ENCODE results near the gene TMEM132D. TPM values are rescaled to one million over a fixed set of nuclear protein-coding genes. Genes with fewer than 3 reads are reported as not detected.

Gene TMEM132D
- total RNA-seq, 1 donor from 2014 or later: not detected

DNA sequence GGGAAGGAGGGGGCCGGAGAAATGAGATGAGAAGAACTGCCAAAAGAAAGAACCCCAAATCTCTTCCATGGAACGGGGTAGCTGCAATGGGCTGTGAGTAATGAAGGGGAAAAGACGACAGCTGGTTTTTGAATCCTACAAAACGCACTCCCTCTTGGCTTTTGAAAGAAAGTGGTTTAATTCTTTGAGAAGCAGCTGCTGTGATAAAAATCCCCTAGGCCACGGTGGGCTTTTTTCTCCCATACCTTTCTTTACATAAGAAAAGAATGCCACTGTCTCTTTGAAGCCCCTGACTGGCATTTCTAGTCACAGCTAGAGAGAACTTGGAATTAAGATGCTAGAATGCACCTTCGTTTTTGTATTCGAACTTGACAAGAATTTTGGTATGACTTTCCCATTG lies 564.5 kb downstream of the TMEM132D start:
- no peak for DNase-seq
- intact Hi-C loops (cut with micrococcal nuclease): no loop called here
- no peak for ATAC-seq

DNA sequence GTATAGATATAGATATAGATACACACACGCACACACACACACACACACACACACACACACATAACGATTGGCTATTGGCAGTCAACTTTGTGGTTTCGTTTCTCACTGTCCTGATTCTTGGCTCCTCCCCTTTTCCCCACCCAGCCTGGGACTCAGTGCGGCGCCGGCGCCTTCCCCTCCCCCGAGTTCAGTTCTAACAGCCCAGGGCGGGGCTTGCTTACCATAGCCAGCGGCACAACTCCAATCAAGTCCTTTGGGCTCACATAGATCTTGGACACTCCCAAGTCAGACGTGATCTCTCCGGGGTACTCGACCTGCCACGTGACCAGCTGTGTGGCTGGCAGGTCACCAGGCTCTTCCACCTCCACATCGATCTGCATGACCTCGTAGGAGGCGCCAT lies 566.4 kb downstream of the TMEM132D start:
- DNase-seq (peak; percentile 28), ATAC-seq (no peak)
- intact Hi-C loops (cut with micrococcal nuclease): no loop called here

DNA sequence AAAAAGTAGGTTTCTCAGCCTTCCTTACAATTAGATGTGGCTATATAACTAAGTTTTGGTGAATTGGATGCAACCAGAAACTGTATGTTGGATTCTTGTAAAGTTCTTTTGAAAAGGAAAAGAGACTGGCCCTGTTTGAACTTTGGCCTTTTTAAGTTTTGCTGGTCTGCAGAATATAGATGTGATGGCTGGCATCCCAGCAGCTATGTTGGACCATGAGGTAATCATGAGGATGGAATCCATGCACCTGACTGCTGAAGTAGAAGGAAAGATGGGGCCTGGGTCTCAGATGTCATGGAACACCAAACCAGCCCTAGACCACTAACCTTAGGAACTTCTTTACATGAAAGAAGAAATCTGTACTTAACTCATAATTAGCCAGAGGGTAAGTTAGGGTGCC lies 568.1 kb downstream of the TMEM132D start:
- ATAC-seq (no peak), DNase-seq (no peak)
- intact Hi-C loops (cut with micrococcal nuclease): no loop called here

DNA sequence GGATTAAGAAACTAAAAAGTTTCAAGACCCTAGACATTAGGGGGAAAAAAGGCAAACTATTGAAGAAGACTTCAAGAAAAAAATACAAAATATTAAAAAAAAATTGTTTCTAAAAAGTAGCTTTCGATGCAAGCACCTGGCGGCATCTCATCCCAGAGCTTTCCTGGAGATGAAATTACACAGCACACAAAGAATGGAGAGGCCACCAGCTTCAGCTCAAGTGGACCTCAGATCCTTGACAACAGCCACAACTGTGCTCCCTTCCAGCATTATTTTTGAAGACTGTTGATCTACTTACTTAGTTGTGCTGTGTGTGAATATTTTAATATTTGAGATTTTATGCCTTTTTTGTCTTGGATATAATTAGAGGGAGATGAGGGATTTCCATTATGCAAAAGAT lies 571.5 kb downstream of the TMEM132D start:
- ATAC-seq: no peak
- no peak for DNase-seq
- intact Hi-C loops (cut with micrococcal nuclease): no loop called here

DNA sequence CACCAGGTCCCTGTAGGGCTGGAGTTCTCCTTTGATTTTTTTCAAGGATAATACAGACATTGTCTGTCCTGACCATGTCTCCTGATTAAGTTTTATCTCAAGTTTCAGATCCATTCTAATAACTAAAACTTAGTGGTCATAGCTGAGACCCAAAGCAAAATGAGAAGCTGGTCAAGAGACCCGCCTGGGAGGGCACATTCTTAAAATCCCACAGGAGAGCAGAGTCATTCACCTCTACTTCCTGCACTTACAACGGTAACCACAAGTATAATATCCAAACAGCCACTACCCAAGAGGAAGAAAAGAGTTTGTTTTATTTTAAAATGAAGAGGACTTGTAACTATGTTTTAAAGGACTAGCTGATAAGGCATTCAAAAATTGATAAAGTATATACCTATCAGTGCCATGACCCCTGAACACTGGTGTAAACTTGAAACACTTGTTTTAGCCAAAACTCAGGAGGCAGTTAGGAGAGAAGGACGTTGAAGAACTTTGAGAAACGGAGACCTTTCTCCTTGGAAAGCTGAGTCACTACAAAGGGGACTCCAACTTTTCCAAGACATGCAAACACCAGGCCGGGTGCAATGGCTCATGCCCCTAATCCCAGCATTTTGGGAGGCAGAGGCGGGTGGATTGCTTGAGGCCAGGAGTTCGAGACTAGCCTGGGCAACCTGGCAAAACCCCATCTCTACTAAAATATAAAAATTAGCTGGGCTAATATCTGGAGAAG lies 572.3 kb downstream of the TMEM132D start:
- intact Hi-C loops (cut with micrococcal nuclease): no loop called here
- DNase-seq: no peak

DNA sequence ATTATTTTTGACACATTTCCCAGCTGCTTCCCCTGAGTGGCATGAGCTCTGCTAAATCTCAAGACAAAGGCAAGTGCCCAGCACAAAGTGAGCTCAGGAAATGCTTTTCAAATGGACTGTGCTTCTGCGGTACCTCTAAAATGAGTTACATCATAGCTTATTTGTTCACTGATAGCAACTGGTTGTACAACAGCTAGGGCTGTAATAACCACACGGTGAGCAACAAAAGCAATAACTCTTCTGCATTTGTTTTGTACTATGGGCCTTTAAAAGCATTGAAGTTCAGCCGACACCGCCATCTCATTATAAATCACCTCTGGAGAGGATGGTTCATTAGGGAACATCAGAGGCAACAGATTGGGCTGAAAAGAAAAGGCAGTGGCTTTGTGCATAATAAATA lies 575.6 kb downstream of the TMEM132D start:
- intact Hi-C loops (cut with micrococcal nuclease): no loop called here
- DNase-seq (no peak), ATAC-seq (no peak)

More for the DNA sequence above, 572.3 kb downstream of the TMEM132D start:
- no peak for ATAC-seq

DNA sequence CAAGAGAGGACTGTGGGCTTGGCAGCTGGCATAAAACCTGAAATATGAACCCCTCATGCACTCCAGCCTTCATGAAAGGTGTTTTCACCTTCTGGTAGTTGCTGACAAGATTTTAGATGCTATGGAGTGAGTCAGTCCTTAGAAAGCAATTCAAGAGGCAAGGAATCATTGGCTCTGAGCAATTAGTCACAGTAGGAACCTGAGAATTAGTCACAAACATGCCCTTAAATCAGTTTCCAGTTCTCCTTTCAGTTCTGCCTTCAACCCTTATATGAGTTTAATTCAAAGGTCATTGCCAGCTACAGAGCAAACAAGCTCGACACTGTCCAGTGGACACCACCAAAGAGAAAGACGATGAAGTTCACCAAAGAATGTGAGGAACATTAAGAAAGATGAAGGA lies 578.3 kb downstream of the TMEM132D start:
- no peak for ATAC-seq
- DNase-seq: no peak
- intact Hi-C loops (cut with micrococcal nuclease): no loop called here

DNA sequence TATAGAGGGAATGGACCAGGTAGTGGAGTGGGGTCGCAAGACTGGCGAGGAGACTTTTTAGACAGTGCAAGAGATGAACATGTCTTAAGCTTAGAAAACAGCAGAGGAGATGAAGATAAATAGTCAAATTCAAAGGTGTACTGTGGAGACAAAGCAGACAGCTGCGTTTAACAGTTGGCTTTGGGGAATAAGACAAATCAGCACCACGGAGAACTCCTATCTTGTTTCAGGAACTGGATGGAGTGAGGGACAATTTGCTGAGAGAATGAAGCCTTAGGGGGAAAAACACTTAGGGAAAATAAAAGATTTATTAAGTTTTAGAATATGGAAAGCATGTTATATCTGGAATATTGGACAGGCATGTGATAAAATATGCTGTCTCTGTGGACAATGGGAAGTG lies 591.8 kb downstream of the TMEM132D start:
- DNase-seq (no peak), ATAC-seq (no peak)
- intact Hi-C loops (cut with micrococcal nuclease): no loop called here

DNA sequence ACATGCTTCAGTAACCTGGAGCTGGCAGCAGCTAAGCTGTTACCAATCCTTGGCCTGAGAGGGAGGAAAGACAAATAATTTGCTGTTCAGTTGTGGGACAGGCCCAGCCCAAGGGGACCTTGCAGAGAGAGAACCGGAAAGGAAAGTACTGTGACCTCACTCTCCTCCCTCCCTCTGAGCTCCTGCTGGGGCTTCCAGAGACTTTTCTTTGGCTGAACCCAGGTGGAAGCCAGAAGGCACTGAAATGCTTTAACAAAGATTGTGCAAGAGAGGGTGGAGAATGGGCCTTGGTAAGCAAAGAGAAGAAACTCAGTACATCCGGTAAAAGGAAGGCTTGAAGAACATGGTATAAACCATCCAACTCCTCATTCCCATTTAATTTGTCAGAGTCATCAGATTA lies 593.5 kb downstream of the TMEM132D start:
- ATAC-seq: no peak
- intact Hi-C loops (cut with micrococcal nuclease): no loop called here
- no peak for DNase-seq

DNA sequence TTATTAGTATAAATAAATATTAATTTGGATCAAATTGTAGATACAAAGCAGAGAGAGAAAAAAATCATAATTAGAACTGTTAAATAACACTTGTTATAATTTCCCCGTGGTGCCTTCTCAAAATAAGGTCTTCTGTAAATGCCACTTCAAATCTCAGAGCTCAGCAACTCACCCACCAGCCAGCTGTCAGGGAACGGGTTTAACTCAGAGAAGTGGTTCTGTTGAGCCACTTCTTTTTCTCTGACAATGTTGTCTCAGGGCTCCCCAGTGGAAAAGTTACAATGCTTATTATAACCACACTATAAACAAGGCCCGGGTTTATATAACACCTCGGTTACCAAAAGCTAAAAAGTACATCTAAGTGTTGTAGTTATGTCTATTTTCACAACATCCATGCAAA lies 598.0 kb downstream of the TMEM132D start:
- intact Hi-C loops (cut with micrococcal nuclease): no loop called here
- DNase-seq (no peak), ATAC-seq (no peak)

DNA sequence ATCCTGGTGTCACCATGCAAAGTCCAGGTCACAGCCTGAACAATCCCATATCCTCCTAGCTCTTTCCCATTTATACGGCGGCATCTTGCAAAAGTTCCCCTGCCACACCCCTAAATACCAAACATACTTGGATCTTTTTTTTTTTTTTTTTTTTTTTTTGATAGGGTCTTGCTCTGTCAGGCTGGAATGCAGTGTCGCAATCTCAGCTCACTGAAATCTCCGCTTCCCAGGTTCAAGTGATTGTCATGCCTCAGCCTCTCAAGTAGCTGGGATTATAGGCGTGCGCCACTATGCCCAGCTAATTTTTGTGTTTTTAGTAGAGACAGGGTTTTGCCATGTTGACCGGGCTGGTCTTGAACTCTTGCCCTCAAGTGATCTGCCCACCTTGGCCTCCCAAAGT lies 599.3 kb downstream of the TMEM132D start:
- DNase-seq: no peak
- no peak for ATAC-seq
- intact Hi-C loops (cut with micrococcal nuclease): no loop called here

DNA sequence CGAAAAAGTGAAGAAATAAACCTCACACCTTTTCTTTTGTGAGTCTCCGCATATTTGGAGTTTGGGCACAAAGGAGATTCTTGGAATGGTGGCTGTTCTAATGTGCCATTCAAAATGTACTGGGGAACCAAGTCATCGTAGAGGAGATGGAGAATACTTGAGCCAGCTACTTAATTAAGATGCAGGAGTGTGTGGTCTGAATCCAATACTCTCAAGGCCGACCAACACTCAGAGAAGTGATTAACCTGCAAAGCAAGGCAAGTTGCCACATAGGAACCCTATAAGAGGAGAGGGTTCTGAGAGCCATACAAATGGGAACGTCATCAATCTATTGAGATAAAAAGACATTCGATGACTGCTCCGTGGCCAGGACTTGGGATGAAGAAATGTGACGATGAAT lies 603.8 kb downstream of the TMEM132D start:
- DNase-seq (no peak), ATAC-seq (no peak)
- intact Hi-C loops (cut with micrococcal nuclease): no loop called here

DNA sequence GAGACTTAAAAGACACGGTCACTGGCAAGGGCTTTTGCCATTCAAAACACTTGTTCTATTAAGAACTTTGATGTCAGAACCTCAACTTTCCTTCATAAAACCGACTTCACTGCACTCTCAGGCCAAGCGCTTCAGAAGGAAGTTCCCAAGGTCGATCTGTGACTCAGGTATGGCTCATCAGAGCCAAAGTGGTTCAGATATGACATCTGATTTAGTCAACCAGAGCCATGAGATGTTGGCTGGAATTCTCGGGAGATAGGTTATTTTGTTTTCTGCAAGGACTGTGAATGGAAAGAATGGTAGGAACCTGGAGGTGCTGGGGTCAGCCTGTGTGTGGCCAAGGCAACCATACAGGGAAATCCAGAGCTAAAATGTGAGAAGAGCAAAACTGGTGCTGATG lies 604.9 kb downstream of the TMEM132D start:
- intact Hi-C loops (cut with micrococcal nuclease): no loop called here
- ATAC-seq (no peak), DNase-seq (no peak)

DNA sequence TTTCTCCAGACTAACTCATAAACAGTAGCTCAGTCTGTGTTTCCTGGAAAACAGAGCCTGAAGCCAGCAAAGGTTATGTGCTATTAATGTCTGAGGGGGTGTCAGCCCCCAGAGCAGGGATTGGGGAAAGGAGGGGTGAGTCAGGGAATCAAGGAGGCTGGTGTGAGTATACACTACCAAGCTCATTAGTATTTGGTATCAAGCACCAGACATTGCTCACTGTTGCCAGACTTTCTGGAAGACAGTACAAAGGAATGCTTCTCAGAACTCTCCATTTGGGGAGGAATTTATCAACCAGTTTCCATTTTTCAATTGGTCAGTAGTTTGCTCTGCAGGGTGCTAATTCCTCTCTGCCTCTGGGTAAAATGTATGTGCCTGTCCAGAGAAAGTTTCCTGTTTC lies 607.2 kb downstream of the TMEM132D start:
- intact Hi-C loops (cut with micrococcal nuclease): no loop called here
- ATAC-seq: no peak
- DNase-seq: no peak

DNA sequence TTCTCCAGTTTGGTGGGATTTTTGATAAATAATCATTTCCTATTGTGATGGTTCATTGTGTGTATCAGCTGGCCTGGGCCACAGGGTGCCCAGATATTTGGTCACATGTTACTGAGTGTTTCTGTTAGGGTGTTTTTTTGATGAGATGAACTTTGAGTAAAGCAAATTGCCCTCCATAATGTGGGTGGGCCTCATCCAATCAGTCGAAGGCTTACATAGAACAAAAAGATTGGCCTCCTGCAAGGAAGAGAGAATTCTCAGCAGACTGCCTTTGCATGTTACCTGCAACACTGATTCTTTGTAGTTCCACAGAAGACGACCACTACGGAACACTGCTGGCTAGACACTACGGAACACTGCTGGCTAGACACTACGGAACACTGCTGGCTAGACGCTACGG lies 609.0 kb downstream of the TMEM132D start:
- ATAC-seq: no peak
- intact Hi-C loops (cut with micrococcal nuclease): no loop called here
- DNase-seq: no peak

DNA sequence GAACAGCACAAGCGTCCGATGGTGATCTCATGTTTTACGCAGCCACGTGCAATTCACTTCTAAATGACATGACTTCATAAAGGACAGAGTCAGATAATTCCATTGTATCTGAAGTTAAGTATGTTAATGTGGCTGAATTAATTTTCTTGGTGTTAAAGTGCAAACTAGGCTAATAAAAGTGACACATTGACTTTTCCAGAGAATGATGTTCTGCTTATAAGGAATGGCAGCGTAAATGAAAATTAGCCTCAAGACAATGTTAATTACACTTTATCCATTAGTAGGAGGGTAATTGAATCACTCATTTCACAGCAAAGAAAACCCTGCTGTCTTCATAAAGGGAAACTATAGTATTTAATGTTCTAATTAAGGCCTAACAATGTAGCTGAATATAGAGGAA lies 624.1 kb downstream of the TMEM132D start:
- intact Hi-C loops (cut with micrococcal nuclease): no loop called here
- DNase-seq: no peak
- no peak for ATAC-seq

DNA sequence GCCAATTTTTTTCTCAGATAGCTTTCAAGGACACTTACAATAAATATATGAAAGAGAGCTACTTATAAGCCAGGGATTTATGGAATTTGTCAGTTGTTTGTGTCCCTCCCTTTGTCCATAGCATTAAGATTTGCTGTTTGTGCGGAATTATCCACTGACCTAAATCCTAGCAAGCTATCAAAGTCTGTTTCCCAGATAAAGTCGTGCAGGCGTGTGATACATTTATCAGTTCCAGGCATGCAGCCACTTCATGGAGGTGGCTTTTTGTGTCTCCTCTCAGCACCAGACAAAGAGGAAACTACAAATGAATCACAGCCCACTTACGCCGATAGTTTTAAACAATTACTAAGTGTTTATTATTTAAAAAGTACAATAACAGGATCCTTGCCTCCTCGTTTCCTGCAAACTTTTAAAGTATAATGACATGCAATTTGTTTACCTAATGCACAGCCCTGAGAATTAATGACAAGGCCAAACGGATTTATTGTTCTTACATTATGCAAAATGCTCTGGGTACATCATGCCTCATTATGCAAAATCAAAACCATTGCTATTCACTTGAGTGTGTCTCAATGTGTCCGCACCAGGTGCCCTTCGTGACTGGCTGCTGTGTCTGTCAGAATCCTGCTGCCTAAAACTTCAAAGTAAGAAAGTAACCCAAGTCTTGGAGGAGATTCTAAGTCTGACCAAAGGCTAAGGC lies 627.3 kb downstream of the TMEM132D start:
- intact Hi-C loops (cut with micrococcal nuclease): no loop called here
- no peak for ATAC-seq
- DNase-seq: no peak

DNA sequence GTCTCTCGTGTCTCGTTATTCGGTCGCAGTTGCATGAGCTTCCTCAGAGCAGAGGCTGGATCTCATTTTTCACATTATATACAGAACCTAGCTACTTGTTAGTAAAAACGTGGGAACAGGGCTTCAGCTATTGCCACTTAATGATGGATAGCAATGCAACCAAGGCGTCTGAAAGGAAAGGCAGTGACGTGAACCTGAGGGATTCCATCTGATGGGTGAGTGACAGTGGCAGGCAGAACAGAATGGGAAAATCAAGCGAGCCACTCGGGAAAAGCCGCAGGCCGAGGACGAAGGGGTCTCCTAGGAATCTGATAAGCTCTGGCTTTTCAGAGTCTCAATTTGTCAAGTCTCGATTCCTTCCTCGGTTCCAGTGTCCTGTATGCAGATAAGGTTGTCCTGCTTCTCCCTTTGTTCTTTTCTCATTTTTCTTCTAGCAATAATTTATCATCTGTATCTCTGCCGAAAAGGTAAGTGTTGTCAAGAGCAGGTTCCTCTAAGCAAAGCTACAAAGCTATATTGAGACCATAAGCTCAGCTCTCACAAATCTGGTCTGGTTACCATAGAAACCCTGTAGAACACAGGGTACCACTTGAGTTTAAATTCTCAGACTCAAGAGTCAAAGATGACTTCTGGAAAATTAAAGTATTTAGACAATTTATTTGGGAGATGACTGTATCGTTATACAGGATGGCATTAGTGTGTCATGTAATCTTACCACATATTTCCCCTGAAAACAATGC lies 633.9 kb downstream of the TMEM132D start:
- intact Hi-C loops (cut with micrococcal nuclease): no loop called here
- DNase-seq (no peak), ATAC-seq (no peak)

DNA sequence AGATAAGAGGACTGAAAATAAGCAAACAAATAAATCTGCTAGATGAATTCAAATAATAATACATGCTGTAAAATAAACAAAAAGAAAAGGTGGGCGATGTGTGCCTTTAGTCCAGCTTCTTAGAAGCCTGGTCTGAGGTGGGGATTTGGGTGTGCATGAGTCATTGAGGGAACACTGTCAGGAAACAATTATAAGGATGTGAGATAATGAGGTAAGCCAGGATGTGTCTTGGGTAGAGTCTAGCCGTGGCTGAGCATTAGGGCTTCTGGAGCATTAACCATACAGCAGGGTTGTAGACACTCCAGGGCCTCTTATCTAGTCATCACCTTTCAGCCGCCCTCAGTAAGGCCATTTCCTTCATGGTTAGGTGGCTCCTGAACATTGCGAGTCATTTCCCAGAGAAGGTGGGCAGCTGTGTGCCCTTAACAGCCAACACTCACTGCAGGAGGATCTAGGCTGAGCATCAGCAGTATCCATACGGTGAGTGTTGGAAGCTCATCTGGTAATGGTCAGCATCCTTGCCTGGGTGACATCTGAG lies 645.0 kb downstream of the TMEM132D start:
- DNase-seq: no peak
- ATAC-seq: no peak
- intact Hi-C loops (cut with micrococcal nuclease): no loop called here

DNA sequence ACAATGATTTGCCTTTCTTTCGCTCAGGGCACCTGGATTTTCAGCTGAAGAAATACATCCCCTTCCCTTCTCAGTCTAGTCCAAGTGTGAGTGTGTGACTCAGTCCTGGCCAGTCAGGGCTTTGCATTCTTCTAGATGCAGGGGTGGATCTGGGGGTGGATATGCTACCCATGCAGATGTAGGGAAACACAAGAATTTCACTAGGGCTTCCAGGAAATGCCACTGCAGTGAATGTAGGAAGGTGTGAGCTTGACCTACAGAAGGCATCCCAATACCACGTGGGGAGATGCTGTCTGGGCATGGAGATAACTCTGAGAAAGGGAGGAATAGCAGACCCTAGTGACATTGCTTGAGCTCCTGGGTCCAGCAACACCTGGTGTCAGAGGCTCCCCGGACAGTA lies 646.3 kb downstream of the TMEM132D start:
- DNase-seq (no peak), ATAC-seq (no peak)
- intact Hi-C loops (cut with micrococcal nuclease): no loop called here
